Measurements from ENCODE around the gene ABHD17C.

The ABHD17C gene

DNA sequence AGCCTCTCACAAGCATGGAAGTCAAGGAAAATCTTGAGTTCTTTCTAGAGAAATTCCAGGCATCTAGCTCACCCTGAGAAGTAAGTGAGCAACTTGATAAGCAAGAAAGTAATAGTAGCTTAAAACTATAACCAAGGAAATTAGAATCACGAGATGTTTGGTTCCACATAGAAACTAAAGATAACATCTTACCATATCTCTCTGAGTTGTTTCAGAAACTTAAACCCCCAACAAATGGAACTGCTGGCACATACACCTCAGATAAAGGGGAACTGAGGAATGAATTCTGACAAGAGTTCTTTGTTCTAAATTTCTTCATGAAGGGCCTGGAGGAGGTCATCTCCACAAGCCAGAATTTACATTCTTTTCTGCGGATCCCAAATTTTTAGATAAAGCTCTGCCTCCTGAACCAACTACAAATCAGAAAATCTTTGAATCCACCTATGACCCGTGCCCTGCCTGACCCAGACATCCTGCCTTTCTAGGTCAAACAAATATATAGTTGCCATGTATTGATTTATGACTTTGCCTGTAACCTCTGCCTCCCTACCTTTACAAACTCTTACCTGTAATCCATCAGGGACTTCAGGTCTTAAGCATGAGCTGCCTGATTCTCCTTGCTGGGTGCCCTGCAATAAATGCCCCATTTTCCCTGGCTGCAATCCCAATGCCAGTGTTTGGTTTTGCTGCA, 26.4 kb upstream of the ABHD17C start:
- no peaks in the 10 kb centered on the region for H3K36me3 ChIP-seq (ENCODE audit: control insufficient read depth in 1 of 2, insufficient read depth in 2 of 2, low read length in 2 of 2)

DNA sequence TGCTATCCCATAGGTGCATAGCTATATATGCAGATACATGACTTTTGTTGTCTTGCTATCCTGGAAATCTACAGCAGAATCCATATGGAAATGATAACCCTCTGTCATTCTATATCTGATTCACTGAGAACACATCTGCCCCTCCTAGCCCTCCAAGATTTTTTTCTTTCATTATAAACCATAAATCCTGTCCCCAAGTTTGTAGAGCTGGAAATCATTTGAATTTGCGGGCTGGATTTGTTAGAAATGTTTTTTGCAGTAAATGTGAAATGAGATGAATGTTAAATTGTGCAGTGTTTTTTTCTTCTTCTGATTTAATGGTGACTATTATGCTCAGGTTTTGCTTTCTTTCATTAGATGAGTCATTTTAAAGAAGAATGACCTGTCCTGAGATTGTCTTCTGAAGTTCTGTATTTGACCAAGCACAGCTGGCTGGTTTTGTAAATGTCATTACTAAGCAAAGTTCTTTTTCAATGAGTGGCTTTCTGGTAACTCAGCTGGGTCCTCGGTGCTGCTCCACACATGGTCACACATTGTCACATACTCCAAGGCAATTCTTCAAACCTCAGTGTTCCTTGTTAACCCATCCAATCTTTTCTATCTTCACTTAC, 25.3 kb upstream of the ABHD17C start:
- H3K27ac ChIP-seq (ENCODE audit: low read depth, low read length): no peak overlapping the region
- no peaks in the 10 kb centered on the region for H3K9me3 ChIP-seq (ENCODE audit: control insufficient read depth in 1 of 2, low read length in 2 of 2)
- H3K36me3 ChIP-seq (ENCODE audit: control insufficient read depth in 1 of 2, insufficient read depth in 2 of 2, low read length in 2 of 2): no peaks in the 10 kb centered on the region
- no peaks in the 10 kb centered on the region for H3K4me1 ChIP-seq (ENCODE audit: control insufficient read depth in 1 of 2, insufficient read depth in 2 of 2, low read length in 2 of 2)
- no peaks in the 10 kb centered on the region for H3K27me3 ChIP-seq (ENCODE audit: control insufficient read depth in 1 of 2, insufficient read depth in 2 of 2, low read length in 2 of 2)
- no peak overlapping the region for H3K9ac ChIP-seq (ENCODE audit: low read depth in 1 of 2, low read length in 2 of 2)
- H3K4me3 ChIP-seq (ENCODE audit: low read depth in 1 of 2, low read length in 2 of 2): no peak overlapping the region

More for the DNA sequence above, 26.4 kb upstream of the ABHD17C start:
- no peaks in the 10 kb centered on the region for H3K27me3 ChIP-seq (ENCODE audit: control insufficient read depth in 1 of 2, insufficient read depth in 2 of 2, low read length in 2 of 2)
- no peak overlapping the region for H3K4me3 ChIP-seq (ENCODE audit: low read depth in 1 of 2, low read length in 2 of 2)
- H3K9ac ChIP-seq (ENCODE audit: low read depth in 1 of 2, low read length in 2 of 2): no peak overlapping the region
- H3K27ac ChIP-seq (ENCODE audit: low read depth, low read length): no peak overlapping the region
- no peaks in the 10 kb centered on the region for H3K9me3 ChIP-seq (ENCODE audit: control insufficient read depth in 1 of 2, low read length in 2 of 2)
- H3K4me1 ChIP-seq (ENCODE audit: control insufficient read depth in 1 of 2, insufficient read depth in 2 of 2, low read length in 2 of 2): no peaks in the 10 kb centered on the region

DNA sequence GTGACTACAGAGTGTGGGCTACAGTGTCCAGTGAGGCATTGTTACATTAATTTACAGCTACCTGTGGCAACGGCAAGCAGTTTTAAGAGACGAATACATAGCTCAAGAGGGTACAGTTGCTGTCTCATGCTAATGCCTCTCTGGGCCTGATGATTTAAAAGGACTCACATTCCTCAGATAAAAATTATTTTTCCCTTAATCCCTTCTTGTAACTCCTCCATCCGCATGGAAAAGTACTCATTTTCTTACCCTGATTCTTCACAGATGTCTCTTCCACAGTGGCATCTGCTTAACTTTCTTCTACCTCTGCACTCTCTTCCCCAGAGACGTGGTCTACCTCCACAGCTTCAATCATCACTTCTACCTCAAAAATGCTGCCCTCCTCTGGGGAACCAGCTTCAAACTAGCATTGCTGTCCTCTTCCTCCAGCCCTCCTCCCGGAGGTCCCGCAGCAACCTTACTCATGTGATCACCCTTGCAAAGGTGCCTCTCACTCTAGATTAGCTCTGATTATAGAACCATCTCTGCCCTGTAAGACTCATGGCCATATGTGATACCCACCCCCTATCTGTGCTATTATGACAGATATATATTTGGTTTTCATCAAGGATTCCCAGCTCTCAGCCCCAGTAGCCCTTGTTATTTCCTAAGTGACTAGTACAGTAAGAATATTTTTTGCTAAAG, 21.4 kb upstream of the ABHD17C start:
- H3K36me3 ChIP-seq (ENCODE audit: control insufficient read depth in 1 of 2, insufficient read depth in 2 of 2, low read length in 2 of 2): no peaks in the 10 kb centered on the region
- no peaks in the 10 kb centered on the region for H3K27me3 ChIP-seq (ENCODE audit: control insufficient read depth in 1 of 2, insufficient read depth in 2 of 2, low read length in 2 of 2)
- no peaks in the 10 kb centered on the region for H3K9me3 ChIP-seq (ENCODE audit: control insufficient read depth in 1 of 2, low read length in 2 of 2)
- H3K9ac ChIP-seq (ENCODE audit: low read depth in 1 of 2, low read length in 2 of 2): no peak overlapping the region
- peaks cover 0 to 4% of the 10 kb centered on the region in 2 donors for H3K4me1 ChIP-seq (ENCODE audit: control insufficient read depth in 1 of 2, insufficient read depth in 2 of 2, low read length in 2 of 2)
- H3K27ac ChIP-seq (ENCODE audit: low read depth, low read length): no peak overlapping the region
- H3K4me3 ChIP-seq (ENCODE audit: low read depth in 1 of 2, low read length in 2 of 2): no peak overlapping the region

DNA sequence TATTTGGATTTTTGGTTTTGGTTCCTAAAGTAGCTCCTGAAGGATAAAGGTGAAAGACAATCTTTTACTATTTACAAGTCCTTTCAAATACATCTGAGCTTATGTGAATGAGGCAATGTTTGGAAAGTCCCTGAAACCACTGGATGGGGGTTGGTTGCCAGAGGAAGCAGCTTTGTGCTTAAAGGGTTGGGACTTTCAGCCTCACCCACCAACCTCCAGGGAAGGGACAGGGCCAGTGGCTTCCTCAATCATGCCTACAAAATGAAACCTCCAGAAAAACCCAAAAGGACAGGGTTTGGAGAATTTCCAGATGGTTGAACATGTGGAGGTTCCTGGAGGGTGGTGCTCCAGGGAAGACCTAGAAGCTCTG, 20.9 kb upstream of the ABHD17C start:
- Histone ChIP-seq H3K27ac (ENCODE audit: low read depth, low read length) (no peak overlapping the region), H3K4me3 (ENCODE audit: low read depth in 1 of 2, low read length in 2 of 2) (no peak overlapping the region), H3K36me3 (ENCODE audit: control insufficient read depth in 1 of 2, insufficient read depth in 2 of 2, low read length in 2 of 2) (no peaks in the 10 kb centered on the region), H3K4me1 (ENCODE audit: control insufficient read depth in 1 of 2, insufficient read depth in 2 of 2, low read length in 2 of 2) (peaks cover 0 to 5% of the 10 kb centered on the region in 2 donors), H3K27me3 (ENCODE audit: control insufficient read depth in 1 of 2, insufficient read depth in 2 of 2, low read length in 2 of 2) (no peaks in the 10 kb centered on the region), H3K9ac (ENCODE audit: low read depth in 1 of 2, low read length in 2 of 2) (no peak overlapping the region), H3K9me3 (ENCODE audit: control insufficient read depth in 1 of 2, low read length in 2 of 2) (no peaks in the 10 kb centered on the region)

DNA sequence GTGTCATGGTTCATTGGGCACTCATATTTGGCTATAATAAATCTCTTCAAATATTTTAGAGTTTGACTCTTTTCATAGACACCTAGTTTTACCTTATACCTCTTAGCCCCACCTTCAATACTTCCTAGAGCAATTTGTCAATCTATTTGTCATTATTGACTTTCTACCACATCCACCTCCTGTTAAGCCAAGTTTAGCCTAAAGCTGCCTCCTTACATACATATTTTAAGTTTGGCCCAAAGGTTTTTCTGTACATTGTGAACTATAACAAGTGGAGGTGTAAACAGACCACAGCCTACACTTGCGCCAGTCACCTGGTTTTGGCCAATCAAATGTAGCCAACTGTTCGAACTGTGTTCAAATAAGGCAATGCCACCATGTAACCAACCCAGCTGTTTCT, 18.1 kb upstream of the ABHD17C start:
- Histone ChIP-seq H3K9me3 (ENCODE audit: control insufficient read depth in 1 of 2, low read length in 2 of 2) (no peaks in the 10 kb centered on the region), H3K4me3 (ENCODE audit: low read depth in 1 of 2, low read length in 2 of 2) (no peak overlapping the region), H3K27me3 (ENCODE audit: control insufficient read depth in 1 of 2, insufficient read depth in 2 of 2, low read length in 2 of 2) (no peaks in the 10 kb centered on the region)

DNA sequence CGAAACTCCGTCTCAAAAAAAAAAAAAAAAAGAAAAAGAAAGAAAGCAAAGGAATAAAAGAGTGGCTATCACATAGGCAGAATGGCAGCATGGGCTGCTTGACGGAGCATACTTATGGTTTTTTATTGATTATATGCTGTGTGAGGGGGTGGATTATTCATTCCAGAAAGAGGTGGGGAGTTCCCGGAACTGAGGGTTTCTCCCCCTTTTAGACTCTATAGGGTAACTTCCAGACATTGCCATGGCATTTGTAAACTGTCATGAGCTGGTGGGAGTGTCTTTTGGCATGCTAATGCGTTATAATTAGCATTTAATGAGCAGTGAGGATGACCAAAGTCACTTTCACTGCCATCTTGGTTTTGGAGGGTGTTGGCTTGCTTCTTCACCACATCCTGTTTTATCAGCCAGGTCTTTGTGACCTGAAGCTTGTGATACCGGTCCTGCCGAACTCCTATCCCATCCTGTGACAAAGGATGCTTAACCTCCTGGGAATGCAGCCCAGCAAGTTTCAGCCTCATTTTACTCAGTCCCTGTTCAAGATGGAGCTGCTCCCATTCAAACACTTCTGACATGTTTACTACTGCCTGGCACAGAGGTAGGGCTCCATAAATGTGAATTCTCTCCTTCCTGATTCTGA, 15.8 kb upstream of the ABHD17C start:
- Histone ChIP-seq H3K9ac (ENCODE audit: low read depth in 1 of 2, low read length in 2 of 2) (no peak overlapping the region), H3K9me3 (ENCODE audit: control insufficient read depth in 1 of 2, low read length in 2 of 2) (no peaks in the 10 kb centered on the region), H3K27me3 (ENCODE audit: control insufficient read depth in 1 of 2, insufficient read depth in 2 of 2, low read length in 2 of 2) (no peaks in the 10 kb centered on the region), H3K4me1 (ENCODE audit: control insufficient read depth in 1 of 2, insufficient read depth in 2 of 2, low read length in 2 of 2) (peaks cover 13 to 28% of the 10 kb centered on the region in 2 donors), H3K4me3 (ENCODE audit: low read depth in 1 of 2, low read length in 2 of 2) (no peak overlapping the region), H3K36me3 (ENCODE audit: control insufficient read depth in 1 of 2, insufficient read depth in 2 of 2, low read length in 2 of 2) (no peaks in the 10 kb centered on the region), H3K27ac (ENCODE audit: low read depth, low read length) (no peak overlapping the region)

More for the DNA sequence above, 18.1 kb upstream of the ABHD17C start:
- Histone ChIP-seq H3K27ac (ENCODE audit: low read depth, low read length) (no peak overlapping the region), H3K36me3 (ENCODE audit: control insufficient read depth in 1 of 2, insufficient read depth in 2 of 2, low read length in 2 of 2) (no peaks in the 10 kb centered on the region), H3K4me1 (ENCODE audit: control insufficient read depth in 1 of 2, insufficient read depth in 2 of 2, low read length in 2 of 2) (peaks cover 6 to 16% of the 10 kb centered on the region in 2 donors), H3K9ac (ENCODE audit: low read depth in 1 of 2, low read length in 2 of 2) (no peak overlapping the region)

DNA sequence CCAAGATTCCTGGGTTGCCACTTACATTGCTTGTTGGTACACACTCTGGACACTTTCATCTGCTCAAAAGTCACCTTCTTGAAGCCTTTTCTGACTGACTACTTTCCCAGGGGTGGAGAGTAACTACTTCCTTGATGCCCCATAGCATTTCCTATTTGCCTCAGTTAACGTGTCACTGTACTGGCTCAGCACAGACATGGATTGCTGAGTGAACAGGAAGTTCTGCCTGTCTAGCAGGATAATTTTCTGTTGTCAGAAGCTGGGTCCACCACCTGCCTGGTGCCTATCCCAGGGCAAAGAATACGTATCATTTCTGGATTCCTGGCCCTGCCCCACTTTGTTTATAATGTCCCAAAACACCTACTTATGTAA, 15.3 kb upstream of the ABHD17C start:
- Histone ChIP-seq H3K4me1 (ENCODE audit: control insufficient read depth in 1 of 2, insufficient read depth in 2 of 2, low read length in 2 of 2) (peaks cover 16 to 31% of the 10 kb centered on the region in 2 donors), H3K27me3 (ENCODE audit: control insufficient read depth in 1 of 2, insufficient read depth in 2 of 2, low read length in 2 of 2) (no peaks in the 10 kb centered on the region), H3K9me3 (ENCODE audit: control insufficient read depth in 1 of 2, low read length in 2 of 2) (no peaks in the 10 kb centered on the region), H3K9ac (ENCODE audit: low read depth in 1 of 2, low read length in 2 of 2) (no peak overlapping the region), H3K4me3 (ENCODE audit: low read depth in 1 of 2, low read length in 2 of 2) (no peak overlapping the region), H3K27ac (ENCODE audit: low read depth, low read length) (no peak overlapping the region), H3K36me3 (ENCODE audit: control insufficient read depth in 1 of 2, insufficient read depth in 2 of 2, low read length in 2 of 2) (no peaks in the 10 kb centered on the region)

DNA sequence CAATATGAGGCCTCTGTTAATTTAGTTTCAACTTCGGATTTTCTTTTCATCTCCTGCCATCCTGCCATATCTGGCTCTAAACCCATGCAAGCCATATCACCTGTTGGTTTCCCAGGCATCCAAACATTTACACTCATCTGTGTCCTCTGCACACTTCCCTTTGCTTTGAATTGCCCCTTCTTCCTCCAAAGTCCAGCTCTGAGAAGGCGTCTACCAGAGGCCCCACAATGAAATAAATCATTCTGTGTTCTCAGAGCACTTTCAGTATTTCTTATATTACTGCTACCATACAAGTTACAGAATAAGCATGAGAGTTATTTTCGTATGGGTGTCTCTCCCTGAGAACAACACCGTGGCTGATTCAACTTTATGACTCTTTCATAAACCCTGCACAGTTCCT, 12.9 kb upstream of the ABHD17C start:
- Histone ChIP-seq H3K27me3 (ENCODE audit: control insufficient read depth in 1 of 2, insufficient read depth in 2 of 2, low read length in 2 of 2) (no peaks in the 10 kb centered on the region), H3K9me3 (ENCODE audit: control insufficient read depth in 1 of 2, low read length in 2 of 2) (no peaks in the 10 kb centered on the region), H3K36me3 (ENCODE audit: control insufficient read depth in 1 of 2, insufficient read depth in 2 of 2, low read length in 2 of 2) (no peaks in the 10 kb centered on the region), H3K4me1 (ENCODE audit: control insufficient read depth in 1 of 2, insufficient read depth in 2 of 2, low read length in 2 of 2) (peaks cover 19 to 38% of the 10 kb centered on the region in 2 donors), H3K27ac (ENCODE audit: low read depth, low read length) (no peak overlapping the region), H3K4me3 (ENCODE audit: low read depth in 1 of 2, low read length in 2 of 2) (no peak overlapping the region), H3K9ac (ENCODE audit: low read depth in 1 of 2, low read length in 2 of 2) (no peak overlapping the region)

DNA sequence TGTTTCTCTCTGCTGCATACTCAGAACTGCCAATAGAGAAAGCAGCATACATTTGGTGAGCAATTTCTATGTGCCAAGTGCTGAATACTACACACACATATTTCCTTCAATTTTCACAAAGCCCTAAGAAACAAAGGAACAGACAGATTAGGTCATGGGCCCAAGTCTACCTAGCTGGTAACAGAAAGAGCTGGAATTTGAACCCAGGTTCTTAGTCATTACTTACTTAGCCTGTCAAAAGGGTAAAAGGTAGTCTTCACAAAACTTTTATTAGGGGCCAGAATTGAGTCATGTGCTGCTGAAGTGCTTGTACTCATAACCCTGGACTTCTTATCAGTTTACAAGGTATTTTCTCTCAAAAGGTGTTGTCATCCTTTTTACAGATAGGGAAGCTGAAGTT, 10.4 kb upstream of the ABHD17C start:
- Histone ChIP-seq H3K4me1 (ENCODE audit: control insufficient read depth in 1 of 2, insufficient read depth in 2 of 2, low read length in 2 of 2) (peaks cover 18 to 28% of the 10 kb centered on the region in 2 donors), H3K36me3 (ENCODE audit: control insufficient read depth in 1 of 2, insufficient read depth in 2 of 2, low read length in 2 of 2) (no peaks in the 10 kb centered on the region), H3K9ac (ENCODE audit: low read depth in 1 of 2, low read length in 2 of 2) (no peak overlapping the region)

DNA sequence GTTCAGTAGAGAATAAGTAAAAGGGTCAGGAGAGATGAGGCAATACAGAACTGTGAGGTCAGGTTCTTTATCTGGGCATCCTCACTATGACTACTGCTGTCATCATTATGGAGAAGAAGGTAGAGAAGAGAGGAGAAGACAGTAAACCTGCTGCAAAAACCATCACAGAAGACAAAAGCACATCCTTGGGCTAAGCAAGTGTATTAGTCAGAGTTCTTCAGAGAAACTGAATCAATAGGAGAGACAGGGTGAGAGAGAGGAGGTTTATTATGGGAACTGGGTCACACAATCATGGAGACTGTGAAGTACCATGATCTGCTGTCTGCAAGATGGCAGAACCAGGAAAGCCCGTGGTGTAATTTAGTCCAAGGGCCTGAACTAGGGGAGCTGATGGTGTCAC, 9.5 kb upstream of the ABHD17C start:
- no peaks in the 10 kb centered on the region for H3K9me3 ChIP-seq (ENCODE audit: control insufficient read depth in 1 of 2, low read length in 2 of 2)
- no peak overlapping the region for H3K4me3 ChIP-seq (ENCODE audit: low read depth in 1 of 2, low read length in 2 of 2)
- H3K9ac ChIP-seq (ENCODE audit: low read depth in 1 of 2, low read length in 2 of 2): no peak overlapping the region
- H3K27ac ChIP-seq (ENCODE audit: low read depth, low read length): no peak overlapping the region
- no peaks in the 10 kb centered on the region for H3K36me3 ChIP-seq (ENCODE audit: control insufficient read depth in 1 of 2, insufficient read depth in 2 of 2, low read length in 2 of 2)
- peaks cover 15 to 22% of the 10 kb centered on the region in 2 donors for H3K4me1 ChIP-seq (ENCODE audit: control insufficient read depth in 1 of 2, insufficient read depth in 2 of 2, low read length in 2 of 2)
- H3K27me3 ChIP-seq (ENCODE audit: control insufficient read depth in 1 of 2, insufficient read depth in 2 of 2, low read length in 2 of 2): peaks cover 0 to 3% of the 10 kb centered on the region in 2 donors

More for the DNA sequence above, 10.4 kb upstream of the ABHD17C start:
- no peak overlapping the region for H3K4me3 ChIP-seq (ENCODE audit: low read depth in 1 of 2, low read length in 2 of 2)
- no peak overlapping the region for H3K27ac ChIP-seq (ENCODE audit: low read depth, low read length)
- H3K9me3 ChIP-seq (ENCODE audit: control insufficient read depth in 1 of 2, low read length in 2 of 2): no peaks in the 10 kb centered on the region
- H3K27me3 ChIP-seq (ENCODE audit: control insufficient read depth in 1 of 2, insufficient read depth in 2 of 2, low read length in 2 of 2): peaks cover 0 to 3% of the 10 kb centered on the region in 2 donors
